HepG2 (cell line): ENCODE data around the gene RPL36AL. TPM values are rescaled to one million over a fixed set of nuclear protein-coding genes. Genes with fewer than 3 reads are reported as not detected.

ENCODE experiments used
- ELF1 ChIP-seq: sonication (generic); formaldehyde crosslinking; IDR thresholded peaks from 2 replicates; pipeline ENCODE4 v1.4.0; 2020; ENCODE audit warnings: missing genetic modification reagents
- HMGXB4 ChIP-seq, 2 experiments: sonication (generic) in 1 of 2; formaldehyde crosslinking in 1 of 2; IDR thresholded peaks; 2 replicates each; pipeline versions ENCODE4 v1.4.0 to v1.6.1; 2018 to 2020; ENCODE audit warnings: missing genetic modification reagents in 2 of 2, borderline replicate concordance in 1 of 2, low read depth in 1 of 2, mild to moderate bottlenecking in 1 of 2, missing biosample characterization in 1 of 2
- HNF1A ChIP-seq, 2 experiments: sonication (generic) in 1 of 2; formaldehyde crosslinking in 1 of 2; IDR thresholded peaks; 2 replicates each; pipeline versions ENCODE4 v1.4.0 to v1.6.1; 2016 to 2020; ENCODE audit warnings: borderline replicate concordance in 1 of 2, low read depth in 1 of 2, mild to moderate bottlenecking in 1 of 2, missing genetic modification reagents in 1 of 2
- HNRNPL ChIP-seq: fragments of 200-400 bp; formaldehyde crosslinking; IDR thresholded peaks from 2 replicates; pipeline ENCODE4 v1.6.1; 2017; ENCODE audit warnings: mild to moderate bottlenecking, low read depth, low read length
- JUNB ChIP-seq: sonication (generic); formaldehyde crosslinking; IDR thresholded peaks from 2 replicates; pipeline ENCODE4 v1.8.0; 2022; ENCODE audit warnings: missing genetic modification reagents, mild to moderate bottlenecking, borderline replicate concordance
- MAF1 ChIP-seq: sonication (generic); formaldehyde crosslinking; IDR thresholded peaks from 2 replicates; pipeline ENCODE4 v1.5.0; 2020; ENCODE audit warnings: missing genetic modification reagents, borderline replicate concordance
- MAZ ChIP-seq, 2 experiments: sonication (generic) in 1 of 2; formaldehyde crosslinking in 1 of 2; IDR thresholded peaks; 2 replicates each; pipeline versions ENCODE4 v1.5.0 to v1.6.1; 2012 to 2020; ENCODE audit warnings: low read depth in 2 of 2, mild to moderate bottlenecking in 2 of 2, borderline replicate concordance in 1 of 2, improper control_type of control experiment in 1 of 2, low read length in 1 of 2, missing genetic modification reagents in 1 of 2, moderate library complexity in 1 of 2
- MTERF4 ChIP-seq: sonication (generic); formaldehyde crosslinking; IDR thresholded peaks from 2 replicates; pipeline ENCODE4 v1.8.0; 2023; ENCODE audit warnings: mild to moderate bottlenecking, missing genetic modification reagents
- MYPOP ChIP-seq: sonication (generic); formaldehyde crosslinking; IDR thresholded peaks from 2 replicates; pipeline ENCODE4 v1.8.1; 2023; ENCODE audit warnings: mild to moderate bottlenecking, moderate library complexity, missing genetic modification reagents
- ONECUT2 ChIP-seq: sonication (generic); formaldehyde crosslinking; IDR thresholded peaks from 2 replicates; pipeline ENCODE4 v1.4.0; 2020; ENCODE audit warnings: missing genetic modification reagents
- POLR2AphosphoS5 ChIP-seq: IDR thresholded peaks from 2 replicates; pipeline ENCODE4 v1.6.1; 2012; ENCODE audit warnings: low read depth, low read length
- PRMT3 ChIP-seq: sonication (generic); formaldehyde crosslinking; IDR thresholded peaks from 2 replicates; pipeline ENCODE4 v1.8.1; 2022; ENCODE audit warnings: low read depth, mild to moderate bottlenecking, moderate library complexity, missing genetic modification reagents, borderline replicate concordance
- RBAK ChIP-seq: sonication (generic); formaldehyde crosslinking; IDR thresholded peaks from 2 replicates; pipeline ENCODE4 v1.5.1; 2020; ENCODE audit warnings: mild to moderate bottlenecking, missing genetic modification reagents
- SOX13 ChIP-seq, 3 experiments: fragments of 450-650 bp in 1 of 3; sonication (generic) in 1 of 3; formaldehyde crosslinking in 1 of 3; IDR thresholded peaks in 2 of 3; conservative IDR thresholded peaks in 1 of 3; 2 replicates each; pipeline versions ENCODE4 v1.5.0 to v1.6.1; 2016 to 2020; ENCODE audit warnings: antibody characterized with exemption in 1 of 3, mild to moderate bottlenecking in 1 of 3, missing compliant biosample characterization in 1 of 3, missing genetic modification reagents in 1 of 3, moderate library complexity in 1 of 3
- TCF7L2 ChIP-seq: IDR thresholded peaks from 2 replicates; pipeline ENCODE4 v1.6.1; 2011; ENCODE audit warnings: mild to moderate bottlenecking, low read depth, low read length, moderate library complexity
- ZNF121 ChIP-seq: sonication (generic); formaldehyde crosslinking; IDR thresholded peaks from 2 replicates; pipeline ENCODE4 v1.5.0; 2020; ENCODE audit warnings: mild to moderate bottlenecking, missing genetic modification reagents
- ZNF773 ChIP-seq: sonication (generic); formaldehyde crosslinking; IDR thresholded peaks from 2 replicates; pipeline ENCODE4 v1.4.0; 2020; ENCODE audit warnings: missing genetic modification reagents, borderline replicate concordance
- polyA plus RNA-seq, 8 experiments: library from polyadenylated mRNA; depleted of rRNA in 3 of 8; stranded (reverse) in 7 of 8; unstranded in 1 of 8; fragments of >200 nt; fragmentation: Illumina TruSeq in 4 of 8; extraction: Trizol in 4 of 8; gene quantifications; 2 replicates each; pipeline versions ENCODE4 v1.2.1 to v1.2.3, GENCODE V29; 2011 to 2016; ENCODE audit warnings: low read depth in 4 of 8, missing spikeins in 1 of 8, mixed read lengths in 1 of 8; ENCODE audit not compliant: insufficient read depth in 1 of 8
- total RNA-seq, 5 experiments: library from RNA; depleted of rRNA; stranded (reverse); fragments of >200 nt; fragmentation: Illumina TruSeq; extraction: Trizol; gene quantifications; 2 replicates each; pipeline ENCODE4 v1.2.3, GENCODE V29; 2016; ENCODE audit warnings: low read depth in 1 of 5

Gene RPL36AL
- total and polyA plus RNA-seq, 2 of the 13 experiments (the other 11 are each of a cell fraction or from before 2014, with no cell fraction given): 90.0 to 294 TPM

- TF ChIP-seq MAF1 (peak; percentile 40; the same call in 1 of the 2 replicates), JUNB (CRISPR knock-in tag) (0 out of 2 replicates have a peak, but pooled peaks have one; percentile 30), PRMT3 (peak; percentile 74), HNF1A (IDR thresholded peaks at IDR 0.05; ENCODE audit: low read depth) (no peak), HNF1A (CRISPR knock-in tag; IDR thresholded peaks at IDR 0.05; ENCODE audit: borderline replicate concordance) (peak; percentile 84), MAZ (IDR thresholded peaks at IDR 0.05; ENCODE audit: borderline replicate concordance, low read depth, low read length) (peak; percentile 95), MAZ (CRISPR knock-in tag; IDR thresholded peaks at IDR 0.05; ENCODE audit: low read depth) (peak; percentile 75; the same call in 1 of the 2 replicates), POLR2AphosphoS5 (peak; percentile 79), HMGXB4 (CRISPR knock-in tag; IDR thresholded peaks at IDR 0.05; ENCODE audit: borderline replicate concordance in 1 of 2, low read depth in 1 of 2) (peak; percentile 96 to 99; a peak in 3 of 4 replicates), MTERF4 (CRISPR knock-in tag) (0 out of 2 replicates have a peak, but pooled peaks have one; percentile 17), ZNF121 (CRISPR knock-in tag) (peak; percentile 79), SOX13 (IDR thresholded peaks at IDR 0.05) (no peak), SOX13 (CRISPR knock-in tag; conservative IDR thresholded peaks at IDR 0.05 in 1 of 2, IDR thresholded peaks at IDR 0.05 in 1 of 2) (peak in 1 of 2 experiments; percentile 17; a peak in 1 of 4 replicates), RBAK (CRISPR knock-in tag) (no peak), TCF7L2 (no peak), HNRNPL (peak; percentile 36; the same call in 1 of the 2 replicates), ELF1 (CRISPR knock-in tag) (peak; percentile 88), MYPOP (CRISPR knock-in tag) (peak; percentile 65; the same call in 1 of the 2 replicates), ZNF773 (CRISPR knock-in tag) (no peak), ONECUT2 (no peak)
Measured at GRCh38 chr14:49633640-49634546, 13.5 kb upstream of the RPL36AL start (continued).
